Bone marrow (tissue), 2 donors: Measurements from ENCODE around the gene KIAA0232.
"Not testable (repeated sequence)": the region's sequence is repeated elsewhere in the genome, so short reads cannot be mapped to it uniquely, and the experiment has no call there.

Source experiments
- DNase-seq, 2 donors: peaks; one replicate each; lab custom pipeline; 2025; lab: John Stamatoyannopoulos, UW

KIAA0232 gene

DNA sequence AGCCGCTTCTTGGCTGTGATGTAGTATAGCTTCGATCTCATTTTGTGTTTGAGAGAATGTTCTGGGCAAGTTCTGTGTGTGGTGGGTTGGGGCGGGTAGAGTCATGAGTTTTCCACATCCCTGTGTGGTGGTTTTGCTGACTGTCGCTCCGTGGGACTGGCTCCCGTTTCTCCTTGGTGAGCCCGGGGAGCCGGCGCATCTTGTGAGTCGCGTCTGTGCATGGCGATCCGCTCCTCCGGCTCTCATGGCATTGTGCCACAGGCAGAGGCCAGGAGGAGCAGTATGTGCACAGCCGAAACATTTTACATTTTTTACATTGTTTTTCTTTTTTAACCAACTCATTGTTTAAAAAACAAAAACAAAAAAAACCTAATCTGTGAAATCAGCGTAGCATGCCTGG, 99.4 kb downstream of the KIAA0232 start:
- no peak for DNase-seq

DNA sequence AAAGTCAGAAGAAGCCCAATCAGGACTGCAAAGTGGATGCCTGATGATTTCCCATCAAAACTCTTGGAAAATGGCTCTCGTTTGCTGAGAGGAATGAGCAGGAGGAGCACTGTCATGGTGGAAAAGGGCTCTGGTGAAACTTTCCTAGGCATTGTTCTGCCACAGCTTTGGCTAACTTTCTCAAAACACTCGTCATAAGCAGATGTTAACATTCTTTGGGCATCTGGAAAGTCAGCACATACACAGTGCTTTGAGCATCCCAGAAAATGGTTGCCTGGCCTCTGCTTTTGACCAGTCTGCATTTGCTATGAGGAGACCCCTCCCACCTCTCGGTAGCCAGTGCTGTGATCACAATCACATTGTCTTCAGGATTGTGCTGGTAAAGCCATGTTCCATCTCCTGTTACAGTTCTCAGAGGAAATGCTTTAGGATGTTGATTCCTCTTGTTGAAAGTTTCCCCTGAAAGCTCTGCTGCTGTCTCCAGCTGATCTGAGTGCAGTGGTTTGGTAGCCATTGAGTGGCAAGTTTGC, 101.9 kb downstream of the KIAA0232 start:
- DNase-seq: no peak

DNA sequence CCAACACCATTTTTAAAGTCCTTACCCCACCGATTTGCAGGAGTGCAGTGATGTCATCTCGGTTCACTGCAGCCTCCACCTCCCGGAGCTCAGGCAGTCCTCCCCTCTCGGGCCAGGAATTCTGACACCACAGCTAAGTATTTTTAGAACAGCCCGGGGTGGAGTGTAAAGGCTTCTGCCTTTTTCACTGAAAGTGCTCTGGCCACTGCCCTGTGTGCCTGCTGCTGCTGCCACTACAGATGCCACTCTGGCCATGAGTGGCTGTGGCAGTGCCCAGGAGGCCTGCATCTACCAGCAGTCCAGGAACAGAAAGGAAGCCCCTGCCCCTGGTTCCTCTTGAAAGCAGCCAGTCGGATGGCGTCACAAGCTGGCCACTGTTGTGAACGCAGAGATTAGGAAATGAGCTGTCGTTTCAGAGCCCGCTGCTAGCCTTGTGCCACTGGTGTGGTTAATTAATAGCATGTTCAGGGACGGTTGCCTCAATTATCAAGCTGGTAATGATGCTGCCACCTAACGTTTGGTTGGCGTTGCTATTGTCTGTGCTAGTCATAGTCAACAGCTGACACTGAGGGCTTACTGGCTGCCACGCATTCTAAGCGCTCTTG, 103.5 kb downstream of the KIAA0232 start:
- DNase-seq: peak; percentile 21 to 27

DNA sequence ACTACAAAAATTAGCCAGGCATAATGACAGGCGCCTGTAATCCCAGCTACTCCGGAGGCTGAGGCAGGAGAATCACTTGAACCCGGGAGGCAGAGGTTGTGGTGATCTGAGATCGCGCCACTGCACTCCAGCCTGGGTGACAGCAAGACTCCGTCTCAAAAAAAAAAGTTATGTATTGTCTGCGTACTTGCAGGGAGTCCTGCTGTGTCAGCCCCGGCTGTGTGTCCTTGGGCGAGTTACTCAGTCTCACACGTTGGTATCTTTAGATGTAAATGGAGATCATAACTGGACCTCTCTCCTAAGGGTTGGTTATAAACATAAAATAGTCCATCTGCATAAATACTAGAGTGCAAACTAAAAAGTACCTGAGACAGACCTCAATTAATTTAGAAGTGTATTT, 104.4 kb downstream of the KIAA0232 start:
- no peak for DNase-seq

DNA sequence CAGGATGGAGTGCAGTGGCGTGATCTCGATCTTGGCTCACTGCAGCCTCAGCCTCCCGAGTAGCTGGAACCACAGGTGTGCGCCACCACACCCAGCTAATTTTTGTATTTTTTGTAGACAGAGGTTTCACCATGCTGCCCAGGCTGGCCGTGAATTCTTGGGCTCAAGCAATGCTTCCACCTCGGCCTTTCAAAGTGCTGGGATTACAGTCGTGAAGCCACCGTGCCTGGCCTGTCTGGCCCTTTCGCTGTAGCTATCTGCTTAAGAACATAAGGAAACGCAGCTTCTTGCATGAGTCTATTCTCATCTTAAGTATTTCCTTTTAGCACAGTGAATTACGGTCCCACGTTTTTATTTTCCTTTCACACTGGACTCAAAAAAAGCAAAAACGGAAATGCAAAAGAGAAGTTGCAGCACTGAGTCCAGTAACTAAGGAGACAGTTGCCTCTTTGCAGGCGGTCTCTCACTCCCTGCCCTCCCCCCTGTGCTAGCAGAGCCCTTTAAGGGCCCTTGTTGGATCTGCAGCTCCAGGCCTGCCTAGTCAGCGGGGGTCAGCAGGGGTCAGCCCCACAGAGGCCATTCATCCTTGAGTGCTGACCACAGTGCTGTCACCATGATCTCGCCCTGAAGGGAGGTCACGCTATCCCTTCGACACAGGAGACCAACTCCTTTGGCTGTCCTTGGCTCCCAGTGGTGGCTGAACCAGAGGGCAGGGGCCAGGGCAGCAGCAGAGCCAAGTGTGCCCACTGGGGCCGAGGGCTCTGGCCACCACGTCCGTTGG, 105.3 kb downstream of the KIAA0232 start:
- peak in 1 of 2 donors; percentile 75 for DNase-seq

DNA sequence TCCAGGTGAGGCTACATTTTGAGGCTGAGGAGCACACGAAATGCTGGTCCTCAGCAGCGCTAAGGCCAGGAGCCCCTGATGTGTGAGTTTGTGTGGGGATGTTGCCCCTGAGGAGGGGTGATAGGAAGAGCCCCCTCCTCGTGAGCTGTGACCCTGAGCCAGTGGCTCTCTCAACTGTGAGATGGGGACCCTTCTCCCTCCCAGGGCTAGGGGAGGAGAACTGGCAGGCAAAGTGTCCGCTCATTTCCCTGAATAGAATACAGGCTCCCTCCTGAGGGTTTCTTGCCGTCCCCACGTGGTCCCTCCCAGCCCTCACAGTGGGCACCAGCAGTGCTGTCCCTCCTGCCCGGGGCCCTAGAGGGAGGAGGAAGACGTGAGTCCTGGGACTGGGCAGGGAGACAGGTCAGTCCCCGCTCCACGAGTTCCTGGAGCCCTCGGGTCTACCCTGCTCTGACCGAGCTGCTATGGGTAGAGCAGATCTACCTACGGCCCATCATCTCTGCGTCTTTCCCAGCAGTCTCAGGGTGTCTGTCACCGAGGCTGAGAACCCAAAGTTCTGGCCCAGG, 106.1 kb downstream of the KIAA0232 start:
- no peak for DNase-seq

DNA sequence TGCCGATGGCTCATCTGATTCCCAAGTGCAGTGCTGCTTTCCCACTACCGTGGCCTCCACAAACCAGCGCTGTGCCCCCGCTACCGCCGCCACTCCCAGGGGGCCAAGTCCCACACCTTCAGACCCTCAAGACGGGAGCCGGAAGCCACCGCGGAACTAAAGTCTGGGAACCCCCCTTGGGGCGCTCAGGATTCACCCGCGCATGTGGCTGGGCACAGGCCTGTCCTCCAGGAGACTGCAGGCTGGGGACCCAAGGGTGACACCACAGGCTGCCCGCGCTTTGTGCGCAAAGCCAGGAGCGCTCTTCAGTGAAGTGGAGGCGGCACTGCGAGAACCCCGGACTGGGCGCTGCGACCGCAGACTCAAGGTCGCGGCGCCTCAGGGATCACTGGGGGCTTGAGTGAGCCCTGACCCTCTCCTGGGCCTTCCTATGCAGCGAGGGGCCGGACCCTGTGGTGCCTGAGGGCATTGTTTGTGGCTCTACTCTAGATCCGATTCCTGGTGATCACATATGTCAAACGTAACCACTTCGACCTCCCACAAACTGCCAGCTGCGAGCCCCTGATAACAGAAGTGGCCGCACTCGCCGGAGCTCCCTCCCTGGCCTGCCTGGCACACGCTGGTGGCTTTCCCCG, 106.7 kb downstream of the KIAA0232 start:
- no peak for DNase-seq

DNA sequence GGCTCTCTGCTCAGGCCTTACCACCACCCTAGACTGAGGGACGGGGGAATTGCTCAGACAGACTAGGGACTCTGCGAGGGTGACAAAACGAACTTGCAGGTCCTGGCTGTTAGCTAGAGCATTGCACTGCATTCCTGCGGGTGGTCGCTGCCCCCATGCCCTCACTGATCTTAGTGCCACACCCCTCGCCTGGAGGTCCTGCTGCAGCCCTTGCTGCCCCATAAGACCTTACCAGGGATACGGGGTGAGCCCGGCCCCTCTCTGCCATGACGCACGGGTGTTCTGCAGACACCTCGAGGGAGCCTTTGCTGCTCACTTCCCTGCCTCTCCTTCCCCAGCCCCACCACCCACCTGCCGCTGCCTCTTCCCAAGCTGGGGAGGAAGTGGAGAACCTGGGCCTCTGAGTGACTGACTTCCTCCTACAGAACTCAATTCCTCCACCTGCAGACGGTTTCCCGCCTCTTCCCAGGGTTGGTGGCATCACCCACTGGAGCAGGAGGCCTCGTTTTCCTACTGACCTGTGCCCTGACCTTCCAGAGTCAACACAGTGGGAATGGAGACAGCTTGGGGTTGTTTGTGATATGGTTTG, 107.3 kb downstream of the KIAA0232 start:
- DNase-seq: no peak

DNA sequence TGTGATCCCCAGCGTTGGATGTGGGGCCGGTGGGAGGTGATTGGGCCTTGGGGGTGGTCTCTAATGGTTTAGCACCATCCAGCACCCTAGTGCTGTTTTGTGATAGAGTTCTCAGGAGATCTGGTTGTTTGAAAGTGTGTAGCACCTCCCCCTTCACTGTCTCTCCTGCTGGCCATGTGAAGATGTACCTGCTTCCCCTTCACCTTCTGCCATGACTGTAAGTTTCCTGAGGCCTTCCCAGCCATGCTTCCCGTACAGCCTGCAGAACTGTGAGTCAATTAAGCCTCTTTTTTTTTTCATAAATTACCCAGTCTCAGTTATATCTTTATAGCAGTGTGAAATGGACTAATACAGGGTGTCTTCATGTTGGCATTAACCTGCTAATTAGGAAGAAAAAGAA, 107.8 kb downstream of the KIAA0232 start:
- no peak for DNase-seq

DNA sequence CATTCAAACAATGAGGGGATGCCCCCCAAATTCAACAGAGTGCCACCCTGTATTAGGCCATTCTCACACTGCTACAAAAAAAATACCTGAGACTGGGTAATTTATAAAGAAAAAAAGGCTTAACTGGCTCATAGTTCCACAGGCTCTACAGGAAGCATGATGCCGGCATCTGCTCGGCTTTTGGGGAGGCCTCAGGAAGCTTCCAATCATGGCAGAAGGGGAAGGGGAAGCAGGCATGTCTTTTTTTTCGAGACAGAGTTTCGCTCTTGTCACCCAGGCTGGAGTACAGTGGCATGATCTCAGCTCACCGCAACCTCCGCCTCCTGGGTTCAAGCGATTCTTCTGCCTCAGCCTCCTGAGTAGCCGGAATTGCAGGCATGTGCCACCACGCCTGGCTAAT, 108.4 kb downstream of the KIAA0232 start:
- not testable (repeated sequence) for DNase-seq

DNA sequence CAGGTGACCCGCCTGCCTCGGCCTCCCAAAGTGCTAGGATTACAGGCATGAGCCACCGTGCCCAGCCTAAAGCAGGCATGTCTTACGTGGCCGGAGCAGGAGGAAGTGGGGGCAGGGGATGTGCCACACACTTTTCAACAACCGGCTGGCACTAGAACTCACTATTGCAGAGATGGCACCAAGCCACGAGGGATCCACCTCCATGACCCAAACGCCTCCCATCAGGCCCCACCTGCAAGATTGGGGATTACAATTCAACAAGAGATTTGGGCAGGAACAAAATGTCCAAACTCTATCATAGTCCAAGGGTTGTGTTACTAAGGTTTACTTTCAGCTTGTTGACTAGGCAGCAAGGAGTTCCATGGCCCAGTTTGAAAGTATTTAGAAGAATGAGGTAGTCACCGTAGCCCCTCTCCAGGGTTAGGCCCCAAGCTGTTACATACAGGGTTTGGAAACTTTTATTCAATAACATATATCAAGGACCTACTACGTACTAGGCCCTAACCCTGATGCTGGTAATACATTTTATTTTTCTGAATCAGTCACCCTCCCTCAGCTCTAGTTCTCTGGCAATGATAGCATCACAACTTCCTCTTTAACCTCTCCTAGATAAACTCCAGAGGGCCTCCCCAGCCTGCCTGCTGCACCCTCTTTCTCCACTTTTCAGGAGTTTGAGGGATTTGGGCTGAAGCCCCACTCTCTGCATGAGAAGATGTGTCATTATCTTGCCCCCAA, 109.1 kb downstream of the KIAA0232 start:
- peak in 1 of 2 donors; percentile 61 for DNase-seq

DNA sequence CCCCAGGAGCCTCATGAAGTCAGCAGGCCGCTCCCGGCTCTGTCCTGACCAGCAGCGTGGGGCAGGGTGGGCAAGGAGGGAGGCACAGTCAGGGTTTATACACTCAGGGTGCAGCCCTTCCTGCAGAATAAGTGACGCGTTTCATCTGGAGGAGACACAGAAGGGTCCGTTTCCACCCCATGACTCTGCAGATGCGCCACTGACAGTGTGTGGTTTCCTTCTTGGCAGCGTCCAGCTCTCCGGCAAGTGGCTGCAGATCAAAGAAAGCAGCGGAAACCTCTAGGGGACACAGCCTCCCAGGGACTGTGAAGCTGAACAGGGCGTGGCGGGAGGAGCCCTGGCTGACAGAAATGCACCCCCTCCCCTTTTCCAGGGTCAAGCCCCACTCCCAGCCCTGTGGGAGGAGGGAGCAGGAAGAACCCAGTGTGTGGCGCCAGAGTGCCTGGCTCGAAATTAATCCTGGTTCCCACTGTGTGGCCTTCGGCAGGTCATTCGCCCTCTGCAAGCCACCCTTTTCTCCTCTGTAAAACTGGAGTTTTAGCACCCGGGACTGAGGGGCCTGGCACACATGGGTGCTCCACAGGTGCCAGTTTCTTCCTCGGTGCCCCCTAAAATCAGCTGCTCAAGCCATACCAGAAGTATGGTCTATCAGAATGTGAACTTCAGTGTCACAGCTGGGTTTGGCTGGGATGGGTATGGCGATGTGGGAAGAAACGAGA, 109.8 kb downstream of the KIAA0232 start:
- peak; percentile 35 to 79 for DNase-seq

DNA sequence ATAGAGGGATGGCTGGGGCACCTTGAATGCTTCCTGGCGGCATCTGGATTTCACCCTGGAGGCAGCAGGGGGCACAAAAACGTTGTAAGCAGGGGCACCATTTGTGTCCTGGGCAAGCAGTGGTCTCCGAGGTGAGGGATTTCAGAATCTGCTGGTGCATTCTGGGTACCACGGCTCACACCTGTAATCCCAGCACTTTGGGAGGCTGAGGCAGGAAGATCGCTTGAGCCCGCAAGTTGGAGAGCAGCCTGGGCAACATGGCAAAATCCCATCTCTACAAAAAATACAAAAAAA, 110.3 kb downstream of the KIAA0232 start:
- DNase-seq: no peak

DNA sequence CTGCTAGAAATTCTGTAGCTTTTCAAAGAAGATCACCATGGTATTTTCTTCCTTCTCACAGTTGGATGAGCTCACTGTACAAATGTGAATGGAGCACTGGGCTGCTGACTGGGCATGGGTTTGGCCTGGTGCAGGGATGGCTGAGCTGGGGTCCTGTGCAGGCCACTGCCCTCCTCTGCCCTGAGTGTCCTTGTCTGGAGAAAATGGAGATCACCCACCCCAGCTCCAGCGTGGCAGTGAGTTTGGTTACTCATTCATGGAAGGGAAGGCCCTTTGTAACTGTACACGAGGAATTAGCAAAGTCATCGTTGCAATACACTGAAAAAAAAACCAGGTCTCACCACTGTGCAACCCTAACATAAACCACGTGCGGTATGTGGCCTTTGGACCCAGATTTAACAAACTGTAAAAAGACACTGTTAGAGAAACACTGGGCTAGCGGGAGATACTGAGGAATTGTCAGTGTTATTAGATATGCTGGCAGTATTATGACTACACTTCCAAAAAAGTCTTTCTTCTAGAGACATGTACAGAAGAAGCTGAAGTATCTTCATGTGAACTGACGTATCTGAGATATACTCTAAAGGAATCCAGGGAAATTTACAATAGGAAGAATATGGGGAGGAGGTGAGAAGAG, 111.0 kb downstream of the KIAA0232 start:
- peak in 1 of 2 donors; percentile 42 for DNase-seq

DNA sequence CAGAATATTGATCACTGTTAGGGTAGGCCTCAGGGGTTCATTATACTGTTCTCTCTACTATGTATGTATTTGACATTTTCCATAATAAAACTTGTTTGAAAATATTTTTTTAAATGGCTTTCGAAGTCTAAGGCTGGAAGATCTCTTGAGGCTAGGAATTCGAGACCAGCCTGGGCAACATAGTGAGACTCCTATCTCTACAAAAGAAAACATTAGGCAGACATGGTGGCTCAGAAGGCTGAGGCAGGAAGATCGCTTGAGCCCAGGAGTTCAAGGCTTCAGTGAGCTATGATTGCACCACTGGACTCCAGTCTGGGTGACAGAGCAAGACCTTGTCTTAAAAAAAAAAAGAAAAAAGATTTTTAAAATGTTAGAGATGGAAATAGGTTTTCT, 111.6 kb downstream of the KIAA0232 start:
- DNase-seq: no peak

DNA sequence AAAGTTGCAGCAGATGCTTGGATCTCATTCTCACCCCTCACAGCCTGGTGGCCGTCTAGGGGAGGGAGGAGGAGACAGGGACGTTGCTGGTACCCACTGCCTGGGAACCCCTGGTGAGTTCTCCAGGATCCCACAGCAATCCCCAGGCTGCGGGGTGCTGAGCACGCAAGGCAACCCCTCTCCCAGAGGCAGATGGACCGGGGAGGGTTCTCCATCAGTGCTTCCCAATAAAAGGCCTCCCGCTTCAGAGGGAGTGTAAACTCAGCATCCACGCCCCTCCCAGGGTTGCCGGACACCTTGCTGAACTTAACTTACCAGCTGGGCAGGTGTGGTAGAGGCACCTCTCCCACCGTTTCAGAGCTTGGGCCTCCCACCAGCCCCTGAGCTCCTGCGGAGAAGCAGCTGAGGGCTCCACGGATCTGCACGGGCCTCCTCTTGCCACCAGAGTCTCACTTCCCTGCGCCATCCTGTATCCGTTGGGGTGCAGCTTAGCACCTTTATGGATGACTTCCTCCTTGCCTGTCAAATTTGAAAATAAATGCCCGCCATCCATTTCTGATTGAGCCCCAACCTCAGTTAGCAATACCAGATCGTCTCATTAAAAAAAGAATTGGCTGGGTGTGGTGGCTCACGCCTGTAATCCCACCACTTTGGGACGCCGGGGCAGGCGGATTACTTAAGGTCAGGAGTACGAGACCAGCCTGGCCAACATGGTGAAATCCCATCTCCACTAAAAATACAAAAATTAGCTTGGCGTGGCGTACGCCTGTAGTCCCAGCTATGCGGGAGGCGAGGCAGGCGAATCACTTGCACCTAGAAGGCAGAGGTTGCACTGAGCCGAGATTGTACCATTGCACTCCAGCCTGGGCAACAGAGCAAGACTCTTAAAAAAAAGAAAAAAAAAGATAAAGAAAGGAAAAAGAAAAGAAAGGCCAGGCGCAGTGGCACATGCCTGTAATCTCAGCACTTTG, 112.3 kb downstream of the KIAA0232 start:
- DNase-seq: no peak

DNA sequence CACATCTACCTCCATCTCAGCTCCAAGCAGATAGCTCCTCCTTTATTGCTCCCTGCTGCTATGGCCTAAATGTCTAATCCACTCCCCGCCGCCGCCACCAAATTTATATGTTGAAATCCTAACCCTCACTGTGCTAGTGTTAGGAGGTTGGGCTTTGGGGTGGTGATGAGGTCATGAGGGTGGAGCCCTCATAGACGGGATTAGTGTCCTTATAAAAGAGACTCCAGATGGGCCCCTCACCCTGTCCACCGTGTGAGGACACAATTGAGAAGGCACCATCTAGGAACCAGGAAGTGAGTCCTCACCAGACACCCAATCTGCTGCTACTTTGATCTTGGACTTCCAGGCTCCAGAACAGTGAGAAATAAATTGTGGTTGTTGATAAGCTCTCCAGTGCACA, 113.5 kb downstream of the KIAA0232 start:
- no peak for DNase-seq

DNA sequence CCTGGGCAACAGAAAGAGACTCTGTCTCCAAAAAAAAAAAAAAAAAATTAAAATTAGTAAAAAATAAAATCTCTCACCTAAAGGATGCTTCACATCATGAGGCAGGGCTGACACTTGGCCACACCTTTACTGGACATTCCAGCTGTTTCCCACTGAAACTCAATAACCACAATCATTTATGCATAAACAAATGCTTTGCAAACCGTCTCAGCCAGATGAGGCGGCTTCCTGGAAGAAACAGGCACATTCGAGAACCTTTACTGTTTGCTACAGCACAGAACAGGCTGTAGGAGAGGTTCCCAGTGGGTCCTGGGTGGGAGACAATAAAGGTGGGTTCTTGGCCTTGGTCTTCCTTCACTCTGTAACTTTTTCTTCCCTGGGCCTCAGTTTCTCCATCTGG, 116.2 kb downstream of the KIAA0232 start:
- DNase-seq: no peak

DNA sequence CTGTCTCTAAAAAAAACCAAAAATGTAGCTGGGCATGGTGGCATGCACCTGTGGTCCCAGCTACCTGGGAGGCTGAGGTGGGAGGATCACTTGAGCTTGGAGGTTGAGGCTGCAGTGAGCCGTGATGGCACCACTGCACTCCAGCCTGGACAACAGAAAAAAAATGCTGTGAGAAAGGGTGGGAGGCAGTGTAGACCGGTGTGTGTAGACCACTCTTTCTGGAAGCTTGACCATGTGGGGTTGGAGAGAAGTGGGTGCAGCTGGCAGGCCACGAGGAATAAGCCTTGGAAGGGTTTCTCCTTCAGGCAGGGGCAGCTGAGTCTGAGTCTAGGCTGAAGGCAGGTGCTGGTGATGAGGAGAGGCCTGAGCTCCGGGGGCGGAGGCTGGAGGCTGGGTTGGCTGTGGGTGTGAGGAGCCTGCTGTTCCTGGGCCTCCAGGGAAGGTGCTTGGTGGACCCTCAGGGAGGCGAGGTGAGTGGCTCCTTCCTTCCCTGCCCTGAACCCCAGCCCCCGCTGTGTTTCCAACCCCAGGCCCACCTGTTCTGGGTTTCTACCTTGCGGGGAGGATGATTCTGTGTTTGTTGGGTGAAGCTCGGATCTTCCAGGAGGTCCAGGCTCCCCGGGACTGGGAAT, 117.8 kb downstream of the KIAA0232 start:
- no peak for DNase-seq
